PFSK-1 (cell line): ENCODE results near the gene C3orf52.

Source experiments
- FOXP2 ChIP-seq: optimal IDR thresholded peaks from 2 replicates; pipeline ENCODE3; 2011; ENCODE audit warnings: borderline replicate concordance, control low read depth, inconsistent platforms; ENCODE audit not compliant: insufficient read depth; ENCODE audit errors: extremely low read length, extremely low read depth
- POLR2AphosphoS5 ChIP-seq: IDR thresholded peaks from 2 replicates; pipeline ENCODE4 v1.6.1; 2012; ENCODE audit warnings: low read depth, mild to moderate bottlenecking, control low read depth, low read length, moderate library complexity
- SIN3A ChIP-seq: IDR thresholded peaks from 2 replicates; pipeline ENCODE4 v1.6.1; 2012; ENCODE audit warnings: mild to moderate bottlenecking, low read length, moderate library complexity, borderline replicate concordance; ENCODE audit not compliant: insufficient read depth
- TAF1 ChIP-seq: IDR thresholded peaks from 2 replicates; pipeline ENCODE4 v1.6.1; 2012; ENCODE audit warnings: low read length, control low read depth, borderline replicate concordance; ENCODE audit not compliant: insufficient read depth
- TF ChIP-seq, protein P1 (sequence below), 2 experiments: IDR thresholded peaks; 2 replicates each; pipeline versions ENCODE4 v1.6.1 to v1.8.0; 2011 to 2012; ENCODE audit warnings: low read depth in 2 of 2, low read length in 2 of 2, control low read depth in 1 of 2, inconsistent platforms in 1 of 2, mild to moderate bottlenecking in 1 of 2, moderate library complexity in 1 of 2; ENCODE audit not compliant: insufficient read depth in 1 of 2

Gene C3orf52

GRCh38 chr3:112090887-112091586 is 4.8 kb downstream of the C3orf52 start:
- no peak for TF ChIP-seq TAF1

GRCh38 chr3:112092496-112093179 is 6.4 kb downstream of the C3orf52 start:
- TF ChIP-seq TAF1 (no peak), POLR2AphosphoS5 (no peak), FOXP2 (no peak)

DNA sequence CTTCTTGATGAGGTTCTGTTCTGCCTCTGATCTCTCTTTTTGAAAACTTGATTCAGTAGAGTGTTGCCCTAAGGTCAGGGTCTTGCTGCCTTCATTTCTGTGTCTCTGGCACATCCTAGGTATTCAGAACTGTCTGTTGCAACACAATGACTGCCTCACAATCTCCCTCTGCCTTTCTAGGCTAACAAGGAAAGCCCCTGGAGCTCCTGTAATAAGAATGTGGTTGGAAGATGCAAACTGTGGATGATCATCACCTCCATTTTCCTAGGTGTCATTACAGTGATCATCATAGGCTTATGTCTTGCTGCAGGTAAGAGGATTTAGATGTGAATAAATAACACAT is 7.0 kb downstream of the C3orf52 start:
- no peak for TF ChIP-seq POLR2AphosphoS5
- TF ChIP-seq FOXP2, result no peak
- TF ChIP-seq, protein P1, sequence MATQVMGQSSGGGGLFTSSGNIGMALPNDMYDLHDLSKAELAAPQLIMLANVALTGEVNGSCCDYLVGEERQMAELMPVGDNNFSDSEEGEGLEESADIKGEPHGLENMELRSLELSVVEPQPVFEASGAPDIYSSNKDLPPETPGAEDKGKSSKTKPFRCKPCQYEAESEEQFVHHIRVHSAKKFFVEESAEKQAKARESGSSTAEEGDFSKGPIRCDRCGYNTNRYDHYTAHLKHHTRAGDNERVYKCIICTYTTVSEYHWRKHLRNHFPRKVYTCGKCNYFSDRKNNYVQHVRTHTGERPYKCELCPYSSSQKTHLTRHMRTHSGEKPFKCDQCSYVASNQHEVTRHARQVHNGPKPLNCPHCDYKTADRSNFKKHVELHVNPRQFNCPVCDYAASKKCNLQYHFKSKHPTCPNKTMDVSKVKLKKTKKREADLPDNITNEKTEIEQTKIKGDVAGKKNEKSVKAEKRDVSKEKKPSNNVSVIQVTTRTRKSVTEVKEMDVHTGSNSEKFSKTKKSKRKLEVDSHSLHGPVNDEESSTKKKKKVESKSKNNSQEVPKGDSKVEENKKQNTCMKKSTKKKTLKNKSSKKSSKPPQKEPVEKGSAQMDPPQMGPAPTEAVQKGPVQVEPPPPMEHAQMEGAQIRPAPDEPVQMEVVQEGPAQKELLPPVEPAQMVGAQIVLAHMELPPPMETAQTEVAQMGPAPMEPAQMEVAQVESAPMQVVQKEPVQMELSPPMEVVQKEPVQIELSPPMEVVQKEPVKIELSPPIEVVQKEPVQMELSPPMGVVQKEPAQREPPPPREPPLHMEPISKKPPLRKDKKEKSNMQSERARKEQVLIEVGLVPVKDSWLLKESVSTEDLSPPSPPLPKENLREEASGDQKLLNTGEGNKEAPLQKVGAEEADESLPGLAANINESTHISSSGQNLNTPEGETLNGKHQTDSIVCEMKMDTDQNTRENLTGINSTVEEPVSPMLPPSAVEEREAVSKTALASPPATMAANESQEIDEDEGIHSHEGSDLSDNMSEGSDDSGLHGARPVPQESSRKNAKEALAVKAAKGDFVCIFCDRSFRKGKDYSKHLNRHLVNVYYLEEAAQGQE (IDR thresholded peaks at IDR 0.05; ENCODE audit: insufficient read depth in 1 of 2, low read depth in 2 of 2, low read length in 2 of 2), result no peak
- TF ChIP-seq SIN3A, result no peak
- TF ChIP-seq TAF1, result no peak

DNA sequence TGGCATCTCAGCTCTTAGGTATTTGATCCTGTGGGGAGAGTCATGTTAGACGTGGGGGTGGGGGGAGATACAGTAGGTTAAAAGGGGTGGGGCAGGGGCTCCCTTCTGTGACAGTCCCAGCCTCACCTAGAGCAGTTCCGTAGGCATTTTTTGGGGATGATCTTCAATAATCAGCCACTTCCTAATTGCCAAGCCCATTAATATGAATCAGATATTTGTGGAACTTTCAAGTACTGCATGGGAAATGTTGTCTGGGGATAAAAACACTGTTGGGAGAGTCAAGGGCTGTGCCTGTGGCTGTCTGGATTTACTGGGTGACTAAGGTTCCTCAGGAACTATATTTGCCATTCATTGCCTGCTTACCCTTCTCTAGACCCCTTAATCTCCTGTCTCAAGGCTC is 9.5 kb downstream of the C3orf52 start:
- TF ChIP-seq TAF1 (no peak), SIN3A (no peak), POLR2AphosphoS5 (no peak), FOXP2 (no peak)
- TF ChIP-seq, protein P1 (IDR thresholded peaks at IDR 0.05; ENCODE audit: insufficient read depth in 1 of 2, low read depth in 2 of 2, low read length in 2 of 2), result no peak

DNA sequence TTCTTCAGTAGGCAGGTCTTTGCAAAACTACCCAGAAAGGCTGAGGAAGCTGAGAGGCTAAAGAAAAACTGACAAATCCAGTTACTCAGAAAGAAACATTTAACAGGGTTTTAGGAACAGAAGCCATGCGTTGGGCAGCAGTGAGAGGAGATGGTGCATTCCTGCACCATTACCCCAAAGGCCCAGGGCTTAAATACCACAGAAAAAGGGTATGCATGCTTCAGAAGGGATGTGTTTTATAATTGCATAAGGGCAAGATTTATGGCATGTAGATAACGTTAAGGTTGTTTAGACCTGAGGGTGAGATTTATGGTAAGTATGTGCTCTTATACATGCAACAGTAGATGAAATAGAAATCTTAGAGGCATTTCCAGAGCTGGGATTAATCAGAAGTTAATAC is 10.0 kb downstream of the C3orf52 start:
- TF ChIP-seq, protein P1 (IDR thresholded peaks at IDR 0.05; ENCODE audit: insufficient read depth in 1 of 2, low read depth in 2 of 2, low read length in 2 of 2), result no peak
- TF ChIP-seq FOXP2 (no peak), POLR2AphosphoS5 (no peak), TAF1 (no peak), SIN3A (no peak)

GRCh38 chr3:112097378-112097777 is 11.2 kb downstream of the C3orf52 start:
- TF ChIP-seq, protein P1 (IDR thresholded peaks at IDR 0.05; ENCODE audit: insufficient read depth in 1 of 2, low read depth in 2 of 2, low read length in 2 of 2), result no peak
